Measurements from ENCODE around the gene PCDHA10.
A peak's percentile ranks its signal among the peaks of the same experiment; 100 is the strongest.
"Not testable (repeated sequence)": the region's sequence is repeated elsewhere in the genome, so short reads cannot be mapped to it uniquely, and the experiment has no call there.

Gene PCDHA10

GRCh38 chr5:140870221-140871201 lies 14.8 kb downstream of the PCDHA10 start:
- DNase-seq (ENCODE audit: low read depth), result no peak
- TF ChIP-seq CTCF (IDR thresholded peaks at IDR 0.05; ENCODE audit: control insufficient read depth, insufficient read depth, low read depth, low read length, missing control alignments), result no peak
- no peak overlapping the region for H3K4me3 ChIP-seq (ENCODE audit: control insufficient read depth, low read depth, low read length)

- no peak for DNase-seq (ENCODE audit: low read depth)
- TF ChIP-seq CTCF (IDR thresholded peaks at IDR 0.05; ENCODE audit: control insufficient read depth, insufficient read depth, low read depth, low read length, missing control alignments), result no peak
- no peak within 1 kb of the TSS for H3K4me3 ChIP-seq (ENCODE audit: control insufficient read depth, low read depth, low read length)
Measured at GRCh38 chr5:140875085-140876065, 19.7 kb downstream of the PCDHA10 start, which contains the start of gene PCDHA12. TSS of gene PCDHA12 (plus strand) at chr5:140875308. CDS start at chr5:140875473, 165 bp downstream.

GRCh38 chr5:140876541-140877261 lies 21.0 kb downstream of the PCDHA10 start:
- not testable (repeated sequence) for H3K4me3 ChIP-seq (ENCODE audit: control insufficient read depth, low read depth, low read length); DNase-seq (ENCODE audit: low read depth)

- TF ChIP-seq CTCF (IDR thresholded peaks at IDR 0.05; ENCODE audit: control insufficient read depth, insufficient read depth, low read depth, low read length, missing control alignments), result no peak
- no peak for DNase-seq (ENCODE audit: low read depth)
- H3K4me3 ChIP-seq (ENCODE audit: control insufficient read depth, low read depth, low read length), result no peak overlapping the region
Measured at GRCh38 chr5:140877262-140877581, 21.5 kb downstream of the PCDHA10 start.

GRCh38 chr5:140881889-140882590 lies 26.3 kb downstream of the PCDHA10 start, which contains the start of gene PCDHA13:
TSS of gene PCDHA13 (plus strand) at chr5:140882124. CDS start at chr5:140882269, 145 bp downstream.
- no peak for DNase-seq (ENCODE audit: low read depth)
- TF ChIP-seq CTCF (IDR thresholded peaks at IDR 0.05; ENCODE audit: control insufficient read depth, insufficient read depth, low read depth, low read length, missing control alignments), result peak; percentile 18
- no peak within 1 kb of the TSS; the same call in 1 of the 2 replicates for H3K4me3 ChIP-seq (ENCODE audit: control insufficient read depth, low read depth, low read length)

- H3K4me3 ChIP-seq (ENCODE audit: control insufficient read depth, low read depth, low read length), result no peak overlapping the region
- no peak for DNase-seq (ENCODE audit: low read depth)
- TF ChIP-seq CTCF (IDR thresholded peaks at IDR 0.05; ENCODE audit: control insufficient read depth, insufficient read depth, low read depth, low read length, missing control alignments), result peak; percentile 3
Measured at GRCh38 chr5:140882591-140882899, 26.8 kb downstream of the PCDHA10 start.

Measured in AG09309 (cell line).